ENCODE measurements around the gene OR5M3. TPM values are rescaled to one million over a fixed set of nuclear protein-coding genes. Genes with fewer than 3 reads are reported as not detected.

OR5M3 gene
- polyA plus RNA-seq (ENCODE audit: insufficient read length in 12 of 12), result not detected
- long read RNA-seq, donor 1, result 0 reads
- long read RNA-seq, donor 2, result 0 reads
- long read RNA-seq, donor 3, result 0 reads
- long read RNA-seq, donor 4, result 0 reads
- long read RNA-seq, donor 5, result 0 reads
- long read RNA-seq, donor 6, result 0 reads
- long read RNA-seq, donor 7, result 0 reads
- long read RNA-seq, donor 8, result 0 reads
- long read RNA-seq, donor 9, result 0 reads
- long read RNA-seq, donor 10, result 0 reads
- long read RNA-seq, donor 11, result 0 reads

DNA sequence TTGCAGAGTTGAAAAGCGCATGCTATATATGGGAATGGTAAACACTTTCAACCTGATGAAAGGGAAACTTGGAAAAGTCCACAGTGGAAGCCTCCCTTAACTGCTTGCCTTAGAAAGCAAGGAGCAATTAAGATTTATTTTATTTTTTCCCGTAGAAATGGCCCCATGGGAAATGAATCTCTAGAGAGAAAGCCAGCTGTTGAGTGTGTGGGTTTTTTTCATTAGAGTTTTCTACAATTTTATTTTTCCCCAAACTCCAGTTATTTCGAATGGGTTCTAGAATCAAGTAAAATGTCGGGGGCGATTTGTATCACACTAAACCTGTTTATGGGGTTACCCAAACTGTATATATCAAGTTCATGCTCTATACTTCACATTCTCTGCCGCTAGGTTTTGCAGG, at the start of gene OR5M3:
OR5M3 (minus strand) TSS at position 101 of the 400 bp plus-strand sequence. CDS start 2,855 bp downstream, outside the sequence.
- DNase-seq, result no peak

DNA sequence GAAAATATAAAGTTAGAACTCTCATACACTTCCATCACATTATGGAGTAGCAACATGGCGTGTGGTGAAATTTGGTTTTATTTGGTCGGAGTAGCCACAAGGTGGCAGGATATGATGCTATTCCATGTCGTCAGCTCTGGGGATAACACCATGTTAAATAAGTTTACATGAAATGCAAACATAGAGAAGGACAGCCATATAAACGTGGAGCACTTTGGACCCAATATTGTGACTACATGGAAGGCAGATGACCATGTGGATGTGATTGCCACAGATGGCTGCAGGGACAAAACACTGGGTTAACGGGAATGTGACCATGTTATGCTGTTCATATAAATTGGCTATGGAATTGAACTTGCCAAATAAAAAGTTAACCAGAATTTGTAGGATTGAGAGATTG, 48.9 kb upstream of the OR5M3 start:
- no peak for DNase-seq

DNA sequence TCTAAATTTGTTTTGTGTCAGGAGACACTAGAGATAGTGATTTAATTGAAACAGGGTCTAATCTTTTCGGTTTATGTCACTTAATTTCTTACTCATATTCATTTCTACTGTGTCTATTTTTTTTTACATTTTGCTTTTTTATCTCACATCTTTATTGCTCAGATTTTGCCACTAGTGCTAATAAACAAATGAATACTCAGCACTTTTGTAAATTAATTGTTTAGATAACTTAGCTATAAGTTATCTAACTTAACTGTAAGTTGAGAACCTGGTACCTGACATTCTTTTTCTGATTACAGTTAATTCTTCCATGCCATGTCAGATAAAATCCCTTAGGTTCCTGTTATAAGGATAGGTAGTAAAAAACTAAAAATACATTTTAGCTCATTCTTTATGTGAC, 40.1 kb upstream of the OR5M3 start:
- DNase-seq, result no peak

DNA sequence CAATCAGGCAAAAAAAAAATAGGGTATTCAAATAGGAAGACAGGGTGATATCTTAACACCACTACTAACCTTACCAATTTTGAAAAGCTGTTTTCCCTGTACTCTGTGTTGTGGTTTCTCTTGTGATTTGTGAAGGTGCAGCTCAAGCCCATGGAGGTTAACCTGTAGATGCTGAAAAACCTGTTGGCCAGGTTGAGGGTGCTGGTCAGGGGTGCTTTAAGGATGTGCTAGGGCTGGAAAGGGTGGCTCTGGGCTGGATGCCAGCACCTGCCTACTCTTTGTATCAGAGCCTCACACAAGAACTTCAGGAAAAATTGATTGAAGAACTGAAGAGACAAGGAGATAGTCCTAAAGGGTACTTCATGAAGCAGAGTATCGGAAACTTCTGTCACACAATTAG, 36.3 kb upstream of the OR5M3 start:
- DNase-seq, result no peak

DNA sequence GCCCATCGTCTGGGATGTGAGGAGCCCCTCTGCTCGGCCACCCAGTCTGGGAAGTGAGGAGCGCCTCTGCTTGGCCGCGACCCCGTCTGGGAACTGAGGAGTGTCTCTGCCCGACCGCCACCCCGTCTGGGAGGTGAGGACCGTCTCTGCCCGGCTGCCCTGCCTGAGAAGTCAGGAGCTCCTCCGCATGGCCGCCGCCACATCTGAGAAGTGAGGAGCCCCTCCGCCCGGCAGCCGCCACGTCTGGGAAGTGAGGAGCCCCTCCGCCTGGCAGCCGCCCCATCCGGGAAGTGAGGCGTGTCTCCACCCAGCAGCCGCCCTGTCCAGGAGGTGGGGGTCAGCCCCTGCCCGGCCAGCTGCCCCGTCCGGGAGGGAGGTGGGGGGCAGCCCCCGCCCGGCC, 23.9 kb upstream of the OR5M3 start:
- DNase-seq, result no peak

DNA sequence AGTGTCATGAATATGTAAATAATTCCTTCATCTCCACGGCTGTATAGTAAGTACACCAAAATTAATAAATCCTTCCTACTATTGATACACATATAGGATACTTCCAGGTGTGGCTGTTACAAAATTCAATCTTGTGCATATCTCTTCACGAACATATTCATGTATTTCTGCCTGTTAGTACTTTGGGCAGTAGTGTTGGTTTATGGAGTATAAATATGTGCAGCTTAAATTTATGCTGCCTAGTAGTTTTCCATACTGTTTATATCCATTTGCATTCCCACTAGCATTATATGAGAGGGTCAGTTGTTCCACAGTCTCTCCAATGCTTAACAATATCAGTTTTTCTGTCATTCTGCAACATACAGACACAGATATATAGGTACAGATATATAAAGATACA, 22.0 kb upstream of the OR5M3 start:
- no peak for DNase-seq

DNA sequence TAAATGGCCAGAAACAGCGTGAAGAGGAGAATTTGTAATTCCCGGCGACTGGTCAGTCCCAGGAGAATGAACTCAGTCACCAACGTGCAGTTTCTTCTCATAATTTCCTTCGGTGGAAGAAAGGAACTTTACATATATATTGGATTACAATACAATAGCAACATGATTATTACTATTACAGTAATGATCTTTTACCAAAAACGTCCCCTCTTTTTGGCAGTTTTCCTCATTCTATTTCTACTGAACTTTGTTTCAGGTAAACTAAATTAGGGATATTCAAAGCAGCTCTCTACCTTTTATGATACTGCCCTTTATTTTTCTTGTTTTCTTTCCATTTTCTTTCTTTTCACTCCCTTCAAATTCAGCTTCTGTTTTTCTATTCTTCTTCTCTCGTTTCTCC, 18.1 kb upstream of the OR5M3 start, which contains the start of gene OR5M8:
OR5M8 (minus strand) TSS at position 101 of the 400 bp plus-strand sequence; CDS start at position 101, 0 bp downstream.
- DNase-seq, result no peak

DNA sequence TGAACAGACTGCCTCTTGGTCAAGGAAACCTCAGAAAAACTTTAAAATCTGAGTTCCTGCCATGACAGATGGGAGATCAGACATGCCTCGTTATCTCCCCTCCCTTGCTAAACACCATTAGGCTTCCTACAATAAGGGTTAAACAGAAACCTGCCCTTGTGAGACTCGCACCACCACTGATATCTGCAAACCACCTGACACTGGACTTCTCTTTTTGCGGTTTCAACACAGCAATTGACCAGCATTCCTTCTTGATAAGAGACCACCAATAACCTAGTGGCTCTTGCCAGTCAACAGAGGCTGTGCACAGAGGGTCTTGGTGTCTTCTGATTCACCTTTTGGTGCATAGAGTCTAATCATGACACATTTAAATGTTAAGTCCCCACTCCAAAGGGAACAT, 13.6 kb upstream of the OR5M3 start:
- DNase-seq, result no peak

DNA sequence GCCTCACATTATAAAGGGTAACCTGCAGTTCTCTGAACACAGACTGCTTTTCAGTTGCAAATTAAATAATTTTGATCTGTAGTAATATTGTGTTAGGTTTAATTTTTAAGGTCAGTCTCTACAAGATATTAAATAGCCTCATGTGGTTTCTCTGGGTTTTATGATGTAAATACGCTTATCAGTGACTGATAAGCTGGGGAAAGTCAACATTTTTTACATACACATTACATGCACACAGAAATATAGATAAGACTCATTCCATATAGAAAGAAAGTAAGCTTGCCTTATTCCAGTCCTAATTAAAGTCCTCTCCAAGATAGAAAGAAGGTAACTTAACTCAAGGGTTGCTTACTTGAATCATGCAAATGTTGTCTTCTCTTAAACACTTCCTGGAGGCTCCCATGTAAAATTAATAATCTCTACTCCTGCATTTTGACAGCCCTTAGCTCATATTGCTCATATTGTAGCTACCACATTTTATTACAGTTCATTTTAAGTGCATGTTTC, 1.6 kb upstream of the OR5M3 start:
- DNase-seq, result no peak

DNA sequence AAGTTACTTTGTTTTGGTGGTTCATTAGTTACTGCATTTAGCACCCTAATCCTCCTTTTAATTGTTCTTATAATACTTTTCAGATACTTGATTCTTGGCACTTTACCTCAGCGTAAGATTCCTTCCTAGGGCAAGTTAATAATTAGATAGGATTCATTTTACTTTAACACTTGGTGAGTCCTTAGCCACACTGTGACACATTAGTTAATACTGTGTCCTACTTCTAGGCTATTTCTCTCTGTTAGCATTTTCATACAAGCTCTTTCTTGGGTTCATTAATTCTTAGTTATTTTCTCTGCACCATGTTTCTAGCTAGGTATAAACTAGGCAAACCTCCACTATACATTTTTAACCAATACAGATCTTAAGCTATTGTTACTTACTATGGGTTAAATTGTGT, 16.1 kb downstream of the OR5M3 start:
- DNase-seq, result no peak

DNA sequence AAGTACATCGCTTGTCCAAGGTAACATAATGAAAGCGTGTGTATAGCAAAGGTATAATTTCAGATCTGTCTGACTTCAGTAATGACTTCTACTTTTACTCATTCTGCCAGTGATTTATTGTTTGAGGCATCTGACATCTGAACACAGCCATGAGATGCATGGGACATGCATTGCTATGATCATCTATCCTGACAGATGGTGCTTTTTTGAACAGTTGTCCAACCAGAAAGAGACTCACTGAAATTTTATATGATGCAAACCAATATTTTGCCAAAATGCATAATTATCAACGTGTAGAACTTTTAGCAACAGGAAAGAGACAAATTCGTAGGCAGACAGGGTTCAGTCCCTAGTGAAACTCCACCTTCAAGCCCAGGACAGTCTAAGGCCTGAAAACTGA, 19.6 kb downstream of the OR5M3 start:
- DNase-seq, result no peak

Other genes starting within 250 kb of the OR5M3 start
- gene OR5T2, start 239.1 kb downstream of the OR5M3 start, polyA plus RNA-seq (ENCODE audit: insufficient read length in 12 of 12), result not detected
- not detected for gene OR5T3, start 221.1 kb downstream of the OR5M3 start, polyA plus RNA-seq (ENCODE audit: insufficient read length in 12 of 12)
- not detected for gene OR5T1, start 199.2 kb downstream of the OR5M3 start, polyA plus RNA-seq (ENCODE audit: insufficient read length in 12 of 12)
- gene OR8H1, start 181.1 kb downstream of the OR5M3 start, polyA plus RNA-seq (ENCODE audit: insufficient read length in 12 of 12), result not detected
- gene OR8K3, start 158.2 kb downstream of the OR5M3 start, polyA plus RNA-seq (ENCODE audit: insufficient read length in 12 of 12), result not detected
- not detected for gene OR8K1, start 127.3 kb downstream of the OR5M3 start, polyA plus RNA-seq (ENCODE audit: insufficient read length in 12 of 12)
- gene OR8J1, start 119.1 kb downstream of the OR5M3 start, polyA plus RNA-seq (ENCODE audit: insufficient read length in 12 of 12), result not detected
- gene OR8U1, start 97.7 kb downstream of the OR5M3 start, polyA plus RNA-seq (ENCODE audit: insufficient read length in 12 of 12), result not detected
- gene OR5AL1, start 60.7 kb downstream of the OR5M3 start, polyA plus RNA-seq (ENCODE audit: insufficient read length in 12 of 12), result not detected
- not detected for gene OR5M8, start 18.0 kb upstream of the OR5M3 start, polyA plus RNA-seq (ENCODE audit: insufficient read length in 12 of 12)
- gene OR5M11, start 69.9 kb upstream of the OR5M3 start, polyA plus RNA-seq (ENCODE audit: insufficient read length in 12 of 12), result not detected
- not detected for gene OR5M10, start 104.4 kb upstream of the OR5M3 start, polyA plus RNA-seq (ENCODE audit: insufficient read length in 12 of 12)
- gene OR5M1, start 141.5 kb upstream of the OR5M3 start, polyA plus RNA-seq (ENCODE audit: insufficient read length in 12 of 12), result not detected
- not detected for gene OR5AP2, start 169.1 kb upstream of the OR5M3 start, polyA plus RNA-seq (ENCODE audit: insufficient read length in 12 of 12)
- gene OR5AR1, start 190.3 kb upstream of the OR5M3 start, polyA plus RNA-seq (ENCODE audit: insufficient read length in 12 of 12), result not detected
- gene OR9G1, start 225.7 kb upstream of the OR5M3 start, polyA plus RNA-seq (ENCODE audit: insufficient read length in 12 of 12), result not detected

Data from muscle of arm (tissue), 14 donors.